CD4-positive, CD25-positive, alpha-beta regulatory T cell (primary cell): ENCODE measurements around the gene UBE2D3. TPM values are rescaled to one million over a fixed set of nuclear protein-coding genes. Genes with fewer than 3 reads are reported as not detected.
A peak's percentile ranks its signal among the peaks of the same experiment; 100 is the strongest.

ENCODE experiments used
- ATAC-seq, 2 donors: fragments of 150-1000 bp; cut with Tn5 transposase; one replicate each; pipeline ENCODE4 v1.10.0; 2021; ENCODE audit warnings: low read depth in 2 of 2, moderate number of reproducible peaks in 2 of 2, moderate library complexity in 1 of 2
- DNase-seq, 3 donors: peaks; one replicate each; pipeline versions ENCODE4 v3.0.0 to v3.0.0-alpha.2; 2012 to 2022; ENCODE audit warnings: mixed read lengths in 1 of 3
- H3K27ac ChIP-seq: one replicate; pipeline ENCODE4 v1.7.0; 2013; ENCODE audit warnings: mild to moderate bottlenecking, low read length; ENCODE audit not compliant: insufficient read depth, poor library complexity, severe bottlenecking
- H3K27me3 ChIP-seq: one replicate; pipeline ENCODE4 v1.7.0; 2013; ENCODE audit warnings: low read length; ENCODE audit not compliant: control insufficient read depth, insufficient read depth
- H3K36me3 ChIP-seq: one replicate; pipeline ENCODE4 v1.7.0; 2013; ENCODE audit warnings: mild to moderate bottlenecking, low read length, moderate library complexity; ENCODE audit not compliant: control insufficient read depth, insufficient read depth
- H3K4me1 ChIP-seq: 2 replicates; pipeline ENCODE4 v1.7.0; 2013; ENCODE audit warnings: mild to moderate bottlenecking, low read length; ENCODE audit not compliant: insufficient read depth, control insufficient read depth, poor library complexity, severe bottlenecking
- H3K4me3 ChIP-seq: one replicate; pipeline ENCODE4 v1.7.0; 2013; ENCODE audit warnings: low read depth, mild to moderate bottlenecking, low read length, moderate library complexity
- H3K9me3 ChIP-seq, 2 experiments: 1 replicate in 1 of 2; 2 replicates in 1 of 2; pipeline ENCODE4 v1.7.0; 2013; ENCODE audit warnings: low read length in 2 of 2, mild to moderate bottlenecking in 1 of 2, moderate library complexity in 1 of 2; ENCODE audit not compliant: control insufficient read depth in 2 of 2
- H3K27ac Mint-ChIP-seq, 3 donors: one replicate each; pipeline ENCODE4 v1.8.0; 2020 to 2022; ENCODE audit warnings: mild to moderate bottlenecking in 3 of 3, mixed read lengths in 3 of 3, moderate library complexity in 2 of 3
- H3K27me3 Mint-ChIP-seq: one replicate; pipeline ENCODE4 v1.8.0; 2022; ENCODE audit warnings: mild to moderate bottlenecking, mixed read lengths
- H3K36me3 Mint-ChIP-seq: one replicate; pipeline ENCODE4 v1.8.0; 2020; ENCODE audit warnings: mixed read lengths
- H3K4me1 Mint-ChIP-seq, 4 donors: one replicate each; pipeline ENCODE4 v1.8.0; 2020 to 2022; ENCODE audit warnings: mixed read lengths in 4 of 4, mild to moderate bottlenecking in 1 of 4
- H3K4me3 Mint-ChIP-seq, 4 donors: one replicate each; pipeline ENCODE4 v1.8.0; 2020 to 2022; ENCODE audit warnings: mild to moderate bottlenecking in 4 of 4, mixed read lengths in 4 of 4, moderate library complexity in 3 of 4
- H3K9me3 Mint-ChIP-seq, 7 donors: one replicate each; pipeline ENCODE4 v1.8.0; 2020 to 2022; ENCODE audit warnings: mixed read lengths in 7 of 7, mild to moderate bottlenecking in 3 of 7, moderate library complexity in 2 of 7
- polyA plus RNA-seq, 4 donors: library from polyadenylated mRNA; unstranded; fragments of 300-500 nt; fragmentation: Illumina TruSeq; gene quantifications; one replicate each; pipeline ENCODE4 v1.2.3, GENCODE V29; 2021
- total RNA-seq: library from RNA; stranded (reverse); gene quantifications from one replicate; pipeline ENCODE4 v1.2.3, GENCODE V29; 2022

The UBE2D3 gene
- total and polyA plus RNA-seq, 5 donors from 2014 or later, result 452 to 587 (median 502) TPM

DNA sequence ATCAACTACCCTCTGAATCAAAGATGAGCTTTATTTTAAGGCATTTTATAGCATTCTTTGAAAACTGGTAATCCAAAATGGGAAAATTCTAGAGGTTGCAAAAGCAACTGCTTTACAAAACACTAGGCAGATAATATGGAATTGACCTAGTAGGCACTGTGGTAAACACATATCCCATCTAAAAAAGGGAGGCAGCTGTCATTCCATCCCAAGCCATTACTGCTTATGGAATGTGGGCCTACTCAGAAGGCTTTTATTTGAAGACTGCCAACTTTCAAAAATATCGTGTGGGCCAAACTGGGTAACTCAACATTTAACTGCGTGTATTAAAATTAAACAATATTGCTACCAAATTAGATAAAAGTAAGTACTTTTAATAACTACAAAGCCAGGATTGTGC lies 19.3 kb downstream of the UBE2D3 start:
- Histone ChIP-seq H3K36me3 (peaks cover 87% of the 10 kb centered on the region), H3K27ac (peak overlapping the region; percentile 55), H3K27me3 (no peaks in the 10 kb centered on the region), H3K9me3 (no peaks in the 10 kb centered on the region), H3K4me1 (peaks cover 56% of the 10 kb centered on the region), H3K4me3 (no peak overlapping the region)
- H3K36me3 Mint-ChIP-seq, result peaks cover 44% of the 10 kb centered on the region
- peak overlapping the region in 2 of 3 donors; percentile 26 to 56 for H3K27ac Mint-ChIP-seq
- H3K9me3 Mint-ChIP-seq, result no peaks in the 10 kb centered on the region
- no peaks in the 10 kb centered on the region for H3K27me3 Mint-ChIP-seq
- H3K4me3 Mint-ChIP-seq, result no peak overlapping the region
- peaks cover 48 to 86% (median 74%) of the 10 kb centered on the region in 4 donors for H3K4me1 Mint-ChIP-seq
- DNase-seq, result no peak
- ATAC-seq, result no peak

DNA sequence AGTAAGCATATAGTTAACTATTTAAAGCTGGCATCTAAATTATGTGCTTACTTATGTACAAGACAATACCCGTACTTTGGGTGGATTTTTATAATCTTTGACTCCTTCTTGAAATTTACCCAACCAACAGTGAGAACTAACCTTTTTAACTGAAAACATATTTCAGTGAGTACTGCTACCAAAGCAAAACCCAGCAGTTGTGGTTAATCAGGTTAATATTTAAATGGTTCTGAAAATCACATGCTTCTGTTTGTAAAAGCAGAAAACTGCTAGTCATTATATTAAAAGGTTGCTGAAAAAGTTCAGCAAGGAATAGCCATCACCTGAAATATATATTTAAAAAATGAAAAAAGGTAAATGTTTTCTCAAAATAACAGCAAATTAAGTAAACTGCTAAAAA lies 20.0 kb downstream of the UBE2D3 start:
- peaks cover 49% of the 10 kb centered on the region for H3K4me1 ChIP-seq
- Mint-ChIP-seq H3K27ac (no peak overlapping the region), H3K27me3 (no peaks in the 10 kb centered on the region), H3K4me3 (no peak overlapping the region), H3K4me1 (peaks cover 51 to 83% (median 72%) of the 10 kb centered on the region in 4 donors), H3K9me3 (no peaks in the 10 kb centered on the region), H3K36me3 (peaks cover 47% of the 10 kb centered on the region)
- H3K36me3 ChIP-seq, result peaks cover 90% of the 10 kb centered on the region
- ATAC-seq (no peak), DNase-seq (no peak)
- H3K27ac ChIP-seq, result peak overlapping the region; percentile 55
- no peaks in the 10 kb centered on the region for H3K9me3 ChIP-seq
- no peaks in the 10 kb centered on the region for H3K27me3 ChIP-seq
- H3K4me3 ChIP-seq, result no peak overlapping the region

DNA sequence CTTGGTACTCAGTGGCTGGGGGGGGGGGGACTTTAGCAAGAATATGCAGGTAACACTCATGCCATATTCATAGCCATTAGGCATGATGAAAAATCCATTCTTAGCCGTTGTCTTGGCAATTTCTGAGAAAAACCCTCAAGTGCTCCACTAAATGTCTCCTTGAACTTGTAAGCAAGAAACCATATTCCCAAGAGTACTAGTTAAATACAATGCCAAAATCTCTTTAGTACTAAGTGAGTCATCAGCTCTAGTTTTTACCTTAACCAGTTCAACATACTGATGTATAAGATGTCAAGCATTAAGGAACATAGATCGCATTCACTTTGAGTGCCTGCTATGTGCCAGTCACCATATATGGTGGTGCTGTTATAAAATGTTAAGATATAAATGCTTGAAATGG lies 27.5 kb downstream of the UBE2D3 start:
- H3K27ac Mint-ChIP-seq, result no peak overlapping the region

DNA sequence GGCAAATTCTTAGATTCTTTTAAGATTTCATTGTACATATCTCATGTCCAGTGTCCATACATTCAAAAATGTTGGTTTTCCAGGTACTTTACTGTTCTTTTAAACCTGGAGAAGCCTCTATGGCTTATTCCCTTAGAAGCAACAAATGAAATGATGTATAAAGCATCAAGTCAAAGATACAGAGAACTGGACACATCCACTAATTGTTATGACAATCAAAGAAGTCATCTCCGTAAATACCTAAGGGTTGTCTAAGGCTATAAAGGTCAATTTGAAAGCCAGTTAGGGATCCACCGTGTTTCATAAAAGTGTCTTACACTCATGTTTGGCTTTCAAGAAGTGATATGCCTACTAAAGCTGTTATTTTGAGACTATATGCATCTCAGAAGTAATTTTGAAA lies 32.4 kb downstream of the UBE2D3 start:
- Histone ChIP-seq H3K9me3 (no peaks in the 10 kb centered on the region), H3K36me3 (peaks cover 57% of the 10 kb centered on the region), H3K4me1 (no peaks in the 10 kb centered on the region), H3K4me3 (no peak overlapping the region), H3K27me3 (no peaks in the 10 kb centered on the region), H3K27ac (no peak overlapping the region)
- Mint-ChIP-seq H3K4me3 (no peak overlapping the region), H3K27ac (no peak overlapping the region), H3K36me3 (peaks cover 51% of the 10 kb centered on the region), H3K9me3 (peaks cover 0 to 7% (median 0%) of the 10 kb centered on the region in 7 donors), H3K27me3 (no peaks in the 10 kb centered on the region), H3K4me1 (peaks cover 16 to 25% (median 22%) of the 10 kb centered on the region in 4 donors)
- DNase-seq (no peak), ATAC-seq (no peak)

More for the DNA sequence above, 27.5 kb downstream of the UBE2D3 start:
- Histone ChIP-seq H3K36me3 (peaks cover 95% of the 10 kb centered on the region), H3K27me3 (no peaks in the 10 kb centered on the region), H3K4me3 (no peak overlapping the region), H3K9me3 (no peaks in the 10 kb centered on the region), H3K4me1 (peaks cover 7% of the 10 kb centered on the region), H3K27ac (no peak overlapping the region)
- H3K36me3 Mint-ChIP-seq, result peaks cover 55% of the 10 kb centered on the region
- no peaks in the 10 kb centered on the region for H3K9me3 Mint-ChIP-seq
- H3K27me3 Mint-ChIP-seq, result no peaks in the 10 kb centered on the region
- no peak overlapping the region for H3K4me3 Mint-ChIP-seq
- ATAC-seq (no peak), DNase-seq (no peak)
- H3K4me1 Mint-ChIP-seq, result peaks cover 27 to 44% (median 38%) of the 10 kb centered on the region in 4 donors

DNA sequence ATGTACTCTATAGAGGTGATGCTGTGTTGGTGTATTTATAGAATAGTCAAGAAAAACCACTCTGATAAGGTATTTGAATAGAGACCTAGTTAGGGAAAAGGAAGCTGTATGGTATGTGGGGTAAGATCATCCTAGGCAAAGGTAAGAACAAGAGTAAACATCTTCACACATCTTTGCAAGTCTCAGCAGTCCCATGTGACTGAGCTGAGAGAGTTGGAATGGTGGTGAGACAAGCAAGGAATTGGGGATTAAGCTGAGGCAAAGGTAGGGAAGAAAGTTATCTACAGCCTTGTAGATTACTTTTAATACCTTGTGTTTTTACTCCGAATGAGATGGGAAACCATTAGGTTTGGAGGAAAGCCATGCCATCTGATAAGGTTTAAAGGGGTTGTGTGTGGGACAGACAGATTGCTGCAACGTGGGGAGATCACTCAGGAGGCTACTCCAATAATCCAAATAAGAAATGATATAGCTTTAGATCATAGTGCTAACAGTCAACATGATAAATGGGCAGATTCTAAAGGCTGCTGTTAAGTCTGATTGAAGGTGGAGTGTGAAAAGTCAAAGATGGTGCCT lies 34.9 kb downstream of the UBE2D3 start:
- Mint-ChIP-seq H3K27me3 (no peaks in the 10 kb centered on the region), H3K4me3 (no peak overlapping the region), H3K4me1 (peaks cover 8 to 30% (median 24%) of the 10 kb centered on the region in 4 donors), H3K36me3 (peaks cover 38% of the 10 kb centered on the region), H3K9me3 (peaks cover 0 to 11% (median 2%) of the 10 kb centered on the region in 7 donors), H3K27ac (peak overlapping the region in 1 of 3 donors; percentile 44)
- H3K36me3 ChIP-seq, result peaks cover 34% of the 10 kb centered on the region
- H3K9me3 ChIP-seq, result no peaks in the 10 kb centered on the region
- no peak overlapping the region for H3K4me3 ChIP-seq
- ATAC-seq (peak in 1 of 2 donors; percentile 27), DNase-seq (no peak)
- H3K4me1 ChIP-seq, result no peaks in the 10 kb centered on the region
- no peak overlapping the region for H3K27ac ChIP-seq
- H3K27me3 ChIP-seq, result no peaks in the 10 kb centered on the region

DNA sequence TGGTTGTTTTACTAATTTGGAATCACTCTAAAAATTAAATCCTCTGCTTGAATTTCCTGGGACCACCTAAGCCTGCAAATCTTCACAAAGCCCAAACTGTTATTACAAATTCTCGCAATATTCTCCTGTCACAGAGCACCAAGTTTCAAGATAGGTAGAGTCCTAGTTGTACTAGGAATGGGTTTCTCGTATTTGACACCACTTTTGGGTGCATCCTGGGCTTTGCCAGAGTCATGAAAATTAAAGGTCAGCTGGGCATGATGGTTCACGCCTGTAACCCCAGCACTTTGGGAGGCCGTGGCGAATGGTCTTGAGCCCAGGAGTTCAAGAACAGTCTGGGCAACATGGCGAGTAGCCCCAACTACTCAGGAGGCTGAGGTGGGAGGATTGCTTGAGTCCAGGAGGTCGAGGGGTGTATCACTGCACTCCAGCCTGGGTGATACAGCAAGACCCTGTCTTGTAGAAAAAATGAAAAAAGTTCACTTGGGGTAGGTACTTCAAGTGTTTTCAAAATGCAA lies 36.0 kb downstream of the UBE2D3 start:
- DNase-seq (no peak), ATAC-seq (no peak)
- H3K4me3 ChIP-seq, result no peak overlapping the region
- H3K9me3 ChIP-seq, result no peaks in the 10 kb centered on the region
- no peak overlapping the region for H3K27ac ChIP-seq
- Mint-ChIP-seq H3K9me3 (peaks cover 0 to 11% (median 2%) of the 10 kb centered on the region in 7 donors), H3K27ac (peak overlapping the region in 2 of 3 donors; percentile 19 to 57), H3K36me3 (peaks cover 30% of the 10 kb centered on the region), H3K4me3 (no peak overlapping the region), H3K4me1 (peaks cover 5 to 31% (median 21%) of the 10 kb centered on the region in 4 donors), H3K27me3 (no peaks in the 10 kb centered on the region)
- no peaks in the 10 kb centered on the region for H3K27me3 ChIP-seq
- H3K36me3 ChIP-seq, result peaks cover 25% of the 10 kb centered on the region
- H3K4me1 ChIP-seq, result no peaks in the 10 kb centered on the region

DNA sequence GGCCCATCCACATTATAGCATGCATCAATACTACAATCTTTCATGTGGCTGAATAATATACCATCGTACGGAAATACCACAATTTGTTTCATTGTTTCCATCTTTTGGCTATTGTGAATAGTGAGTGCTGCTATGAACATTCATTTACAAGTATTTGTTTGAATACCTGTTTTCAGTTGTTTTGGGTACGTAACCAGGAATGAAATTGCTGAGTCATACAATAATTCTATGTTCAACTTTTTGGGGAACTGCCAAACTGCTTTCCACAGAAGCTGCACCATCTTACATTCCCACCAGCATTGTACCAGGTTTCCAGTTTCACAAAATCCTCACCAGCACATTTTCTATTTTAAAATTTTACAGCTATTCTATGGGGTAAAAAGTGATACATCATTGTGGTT lies 38.0 kb downstream of the UBE2D3 start:
- Mint-ChIP-seq H3K27me3 (no peaks in the 10 kb centered on the region), H3K36me3 (peaks cover 10% of the 10 kb centered on the region), H3K9me3 (peaks cover 0 to 11% (median 2%) of the 10 kb centered on the region in 7 donors), H3K27ac (peak overlapping the region in 1 of 3 donors; percentile 48), H3K4me1 (peaks cover 9 to 21% (median 18%) of the 10 kb centered on the region in 4 donors), H3K4me3 (no peak overlapping the region)
- Histone ChIP-seq H3K4me1 (no peaks in the 10 kb centered on the region), H3K9me3 (no peaks in the 10 kb centered on the region), H3K27ac (no peak overlapping the region), H3K36me3 (peaks cover 6% of the 10 kb centered on the region), H3K27me3 (no peaks in the 10 kb centered on the region), H3K4me3 (no peak overlapping the region)
- ATAC-seq (no peak), DNase-seq (no peak)

DNA sequence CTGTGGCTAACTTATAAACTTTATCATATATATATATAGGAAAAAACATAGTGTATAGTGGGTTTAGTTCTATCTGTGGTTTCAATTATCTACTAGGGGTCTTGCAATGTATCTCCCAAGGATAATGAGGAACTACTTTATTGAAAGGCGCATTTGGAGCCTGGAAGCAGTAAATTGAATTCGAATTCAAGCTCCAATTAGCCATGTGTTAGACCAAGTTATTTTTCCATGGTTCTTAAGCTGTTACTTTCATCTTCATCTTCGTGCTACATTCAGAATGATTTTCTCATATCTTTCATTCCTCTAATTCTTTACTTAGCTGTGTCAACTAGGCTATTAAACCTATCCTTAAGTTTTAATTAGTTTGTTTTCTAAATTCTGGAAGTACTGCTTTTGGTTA lies 39.4 kb downstream of the UBE2D3 start:
- H3K27me3 Mint-ChIP-seq, result no peaks in the 10 kb centered on the region
- ATAC-seq (no peak), DNase-seq (no peak)
- peaks cover 9 to 21% (median 16%) of the 10 kb centered on the region in 4 donors for H3K4me1 Mint-ChIP-seq
- peaks cover 0 to 11% (median 2%) of the 10 kb centered on the region in 7 donors for H3K9me3 Mint-ChIP-seq
- no peaks in the 10 kb centered on the region for H3K9me3 ChIP-seq
- no peak overlapping the region for H3K27ac ChIP-seq
- no peaks in the 10 kb centered on the region for H3K27me3 ChIP-seq
- no peaks in the 10 kb centered on the region for H3K36me3 ChIP-seq
- no peaks in the 10 kb centered on the region for H3K4me1 ChIP-seq
- no peak overlapping the region for H3K4me3 ChIP-seq
- no peak overlapping the region for H3K4me3 Mint-ChIP-seq
- peaks cover 8% of the 10 kb centered on the region for H3K36me3 Mint-ChIP-seq
- H3K27ac Mint-ChIP-seq, result no peak overlapping the region
